Panc1 (cell line): ENCODE data around the gene GNAS. TPM values are rescaled to one million over a fixed set of nuclear protein-coding genes. Genes with fewer than 3 reads are reported as not detected.

Experiments used
- ATAC-seq: fragments of 200-7000 bp; cut with Tn5 transposase; 2 replicates; pipeline ENCODE4 v1.9.1; 2020; ENCODE audit warnings: mild to moderate bottlenecking, moderate library complexity
- BruUV-seq: library from RNA; stranded (reverse); fragments of 400-500 nt; replicated peaks from 2 replicates; lab custom pipeline; 2021; lab: Mats Ljungman, UMichigan
- CTCF ChIA-PET: fragments of 300-600 bp; sonication (Branson Sonifier 250); formaldehyde crosslinking; loops from one replicate; lab custom pipeline; 2022; ENCODE audit warnings: antibody characterized with exemption; lab: Charles Lee
- POLR2A ChIA-PET: fragments of 300-600 bp; sonication (Branson Sonifier 250); formaldehyde crosslinking; loops from one replicate; lab custom pipeline; 2022; ENCODE audit warnings: antibody characterized with exemption; lab: Charles Lee
- DNase-seq: peaks from one replicate; pipeline ENCODE4 v3.0.0-alpha.2; 2010; ENCODE audit warnings: low read depth, low spot score
- H3K27ac ChIP-seq: 2 replicates; pipeline ENCODE4 v1.5.1; 2011; ENCODE audit warnings: mild to moderate bottlenecking, low read length, inconsistent platforms
- H3K27me3 ChIP-seq: fragments of 200-500 bp; sonication (Bioruptor generic); 2 replicates; pipeline ENCODE4 v1.6.0; 2014; ENCODE audit warnings: low read length, inconsistent platforms; ENCODE audit not compliant: control insufficient read depth, insufficient read depth
- H3K36me3 ChIP-seq: fragments of 200-500 bp; sonication (Bioruptor generic); 2 replicates; pipeline ENCODE4 v1.5.1; 2014; ENCODE audit warnings: inconsistent platforms, mild to moderate bottlenecking, low read length, moderate library complexity; ENCODE audit not compliant: control insufficient read depth, insufficient read depth
- H3K4me1 ChIP-seq: 2 replicates; pipeline ENCODE4 v1.5.1; 2011; ENCODE audit warnings: inconsistent platforms, mild to moderate bottlenecking, low read length, moderate library complexity; ENCODE audit not compliant: control insufficient read depth, insufficient read depth
- H3K4me3 ChIP-seq, 2 experiments: 2 replicates each; pipeline ENCODE4 v1.5.1; 2011 to 2012; ENCODE audit warnings: low read depth in 2 of 2, low read length in 2 of 2, mild to moderate bottlenecking in 2 of 2, inconsistent platforms in 1 of 2, moderate library complexity in 1 of 2
- H3K9me3 ChIP-seq: fragments of 200-500 bp; sonication (Bioruptor generic); 2 replicates; pipeline ENCODE4 v1.5.1; 2014; ENCODE audit warnings: low read depth, mild to moderate bottlenecking, inconsistent platforms, low read length, moderate library complexity; ENCODE audit not compliant: control insufficient read depth, insufficient read depth
- POLR2AphosphoS5 ChIP-seq: IDR thresholded peaks from 2 replicates; pipeline ENCODE4 v1.6.1; 2012; ENCODE audit warnings: mild to moderate bottlenecking, low read depth, low read length, moderate library complexity
- REST ChIP-seq, 2 experiments: IDR thresholded peaks; 2 replicates each; pipeline ENCODE4 v1.6.1; 2011 to 2012; ENCODE audit warnings: low read depth in 2 of 2, control low read depth in 1 of 2, low read length in 1 of 2, mild to moderate bottlenecking in 1 of 2, moderate library complexity in 1 of 2; ENCODE audit not compliant: insufficient read depth in 1 of 2
- SIN3A ChIP-seq: IDR thresholded peaks from 2 replicates; pipeline ENCODE4 v1.6.1; 2012; ENCODE audit warnings: low read depth, mild to moderate bottlenecking, low read length, moderate library complexity, borderline replicate concordance; ENCODE audit not compliant: insufficient read depth
- TCF7L2 ChIP-seq: IDR thresholded peaks from 2 replicates; pipeline ENCODE4 v1.6.1; 2011; ENCODE audit warnings: mild to moderate bottlenecking, low read depth, low read length, inconsistent platforms
- in situ Hi-C: cut with HindIII; loops from 2 replicates; pipeline ENCODE4 v1.10.0; 2016; ENCODE audit warnings: low sequenced_read_pairs, low pct_unique_long_range_greater_than_20kb
- intact Hi-C: fragments of 100-400 bp; cut with micrococcal nuclease; formaldehyde crosslinking; loops from one replicate; pipeline ENCODE4 v1.10.0; 2022; ENCODE audit not compliant: unreplicated experiment
- total RNA-seq: library from RNA; stranded (reverse); gene quantifications from one replicate; pipeline ENCODE4 v1.2.1, GENCODE V29; 2021; ENCODE audit not compliant: unreplicated experiment
- TF ChIP-seq, protein P1 (sequence below): fragments of 450-650 bp; IDR thresholded peaks from 2 replicates; pipeline ENCODE4 v1.5.1; 2017; ENCODE audit warnings: mild to moderate bottlenecking

The GNAS gene
- total RNA-seq, 1 experiment from 2014 or later: 756 TPM

- ATAC-seq (no peak), DNase-seq (no peak)
- BruUV-seq: no TSS peak
- no peak overlapping the region for H3K4me3 ChIP-seq
- peaks cover 47% of the 10 kb centered on the region for H3K36me3 ChIP-seq
- no peak for TF ChIP-seq TCF7L2
- no peak for TF ChIP-seq REST (IDR thresholded peaks at IDR 0.05; ENCODE audit: insufficient read depth in 1 of 2, low read depth in 2 of 2, low read length in 1 of 2)
- TF ChIP-seq, protein P1, sequence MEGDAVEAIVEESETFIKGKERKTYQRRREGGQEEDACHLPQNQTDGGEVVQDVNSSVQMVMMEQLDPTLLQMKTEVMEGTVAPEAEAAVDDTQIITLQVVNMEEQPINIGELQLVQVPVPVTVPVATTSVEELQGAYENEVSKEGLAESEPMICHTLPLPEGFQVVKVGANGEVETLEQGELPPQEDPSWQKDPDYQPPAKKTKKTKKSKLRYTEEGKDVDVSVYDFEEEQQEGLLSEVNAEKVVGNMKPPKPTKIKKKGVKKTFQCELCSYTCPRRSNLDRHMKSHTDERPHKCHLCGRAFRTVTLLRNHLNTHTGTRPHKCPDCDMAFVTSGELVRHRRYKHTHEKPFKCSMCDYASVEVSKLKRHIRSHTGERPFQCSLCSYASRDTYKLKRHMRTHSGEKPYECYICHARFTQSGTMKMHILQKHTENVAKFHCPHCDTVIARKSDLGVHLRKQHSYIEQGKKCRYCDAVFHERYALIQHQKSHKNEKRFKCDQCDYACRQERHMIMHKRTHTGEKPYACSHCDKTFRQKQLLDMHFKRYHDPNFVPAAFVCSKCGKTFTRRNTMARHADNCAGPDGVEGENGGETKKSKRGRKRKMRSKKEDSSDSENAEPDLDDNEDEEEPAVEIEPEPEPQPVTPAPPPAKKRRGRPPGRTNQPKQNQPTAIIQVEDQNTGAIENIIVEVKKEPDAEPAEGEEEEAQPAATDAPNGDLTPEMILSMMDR: no peak
- no peak for TF ChIP-seq SIN3A
- TF ChIP-seq POLR2AphosphoS5: no peak
- H3K9me3 ChIP-seq: no peaks in the 10 kb centered on the region
- H3K27ac ChIP-seq: no peak overlapping the region
- intact Hi-C loops (no loop called here), in situ Hi-C loops (no loop called here)
- CTCF ChIA-PET: no interaction called here
- no peaks in the 10 kb centered on the region; the same call in 1 of the 2 replicates for H3K4me1 ChIP-seq
- POLR2A ChIA-PET: no interaction called here
- H3K27me3 ChIP-seq: no peaks in the 10 kb centered on the region
Observed at GRCh38 chr20:58903614-58904013, 51.1 kb downstream of the GNAS start.

DNA sequence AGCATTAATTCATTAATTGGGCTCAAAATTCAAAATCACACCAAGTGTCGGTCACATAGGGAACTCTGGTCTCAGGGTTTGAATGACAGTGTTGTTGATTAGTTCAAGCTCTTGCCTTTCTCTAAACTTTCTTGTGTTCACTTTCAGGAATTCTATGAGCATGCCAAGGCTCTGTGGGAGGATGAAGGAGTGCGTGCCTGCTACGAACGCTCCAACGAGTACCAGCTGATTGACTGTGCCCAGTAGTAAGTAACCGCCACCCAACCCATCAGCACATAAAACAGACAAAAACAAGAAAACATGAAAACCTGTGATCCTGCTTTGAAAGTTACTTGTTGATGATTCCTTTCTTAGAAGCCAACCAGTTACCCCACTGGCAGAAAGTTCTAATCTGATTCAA is 52.7 kb downstream of the GNAS start:
- BruUV-seq: no TSS peak
- H3K4me1 ChIP-seq: no peaks in the 10 kb centered on the region; the same call in 1 of the 2 replicates
- H3K36me3 ChIP-seq: peaks cover 57% of the 10 kb centered on the region
- DNase-seq (no peak), ATAC-seq (no peak)
- H3K27ac ChIP-seq: no peak overlapping the region
- in situ Hi-C loops: no loop called here
- intact Hi-C loops: no loop called here
- CTCF ChIA-PET: no interaction called here
- POLR2A ChIA-PET: no interaction called here
- TF ChIP-seq, protein P1: no peak
- no peak for TF ChIP-seq SIN3A
- no peak for TF ChIP-seq REST (IDR thresholded peaks at IDR 0.05; ENCODE audit: insufficient read depth in 1 of 2, low read depth in 2 of 2, low read length in 1 of 2)
- no peak for TF ChIP-seq POLR2AphosphoS5
- no peak for TF ChIP-seq TCF7L2
- H3K9me3 ChIP-seq: no peaks in the 10 kb centered on the region
- H3K27me3 ChIP-seq: no peaks in the 10 kb centered on the region
- H3K4me3 ChIP-seq: no peak overlapping the region
